OCI-LY3 (cell line): ENCODE measurements around the gene SLC12A6.

Source experiments
- H2AFZ ChIP-seq: fragments of 200-600, 300-600 bp; shearing (Covaris generic); 2 replicates; pipeline ENCODE4 v1.6.0; 2014; ENCODE audit warnings: antibody characterized with exemption, low read depth, low read length
- H3K27ac ChIP-seq: fragments of 200-600, 300-600 bp; sonication (generic); 2 replicates; pipeline ENCODE4 v1.5.1; 2014; ENCODE audit warnings: mild to moderate bottlenecking, low read length, moderate library complexity, mixed read lengths
- H3K27me3 ChIP-seq: fragments of 200-600, 300-600 bp; sonication (generic); 2 replicates; pipeline ENCODE4 v1.6.1; 2014; ENCODE audit warnings: low read depth, low read length, mixed read lengths
- H3K36me3 ChIP-seq: fragments of 200-600, 300-600 bp; sonication (generic); replicated peaks from 2 replicates; pipeline ENCODE3; 2014; ENCODE audit warnings: low read depth, low read length, mixed read lengths
- H3K4me1 ChIP-seq: fragments of 300-600, 200-600 bp; sonication (generic); 2 replicates; pipeline ENCODE4 v1.6.1; 2014; ENCODE audit warnings: low read length, mixed read lengths
- H3K4me2 ChIP-seq: fragments of 200-600, 300-600 bp; sonication (generic); 2 replicates; pipeline ENCODE4 v1.6.1; 2014; ENCODE audit warnings: low read length, mixed read lengths
- H3K4me3 ChIP-seq: fragments of 300-600, 200-600 bp; sonication (generic); 2 replicates; pipeline ENCODE4 v1.5.1; 2014; ENCODE audit warnings: antibody characterized with exemption, mild to moderate bottlenecking, low read length, moderate library complexity
- H3K79me2 ChIP-seq: fragments of 300-600, 200-600 bp; shearing (Covaris generic); 2 replicates; pipeline ENCODE4 v1.6.1; 2014; ENCODE audit warnings: mild to moderate bottlenecking, low read length, mixed read lengths
- H3K9ac ChIP-seq: fragments of 300-600, 200-600 bp; shearing (Covaris generic); 2 replicates; pipeline ENCODE4 v1.6.0; 2014; ENCODE audit warnings: mild to moderate bottlenecking, low read length, moderate library complexity
- H3K9me3 ChIP-seq: fragments of 200-600, 300-600 bp; shearing (Covaris generic); 2 replicates; pipeline ENCODE4 v1.6.1; 2014; ENCODE audit warnings: low read length, mixed read lengths; ENCODE audit not compliant: insufficient read depth
- H4K20me1 ChIP-seq: fragments of 200-600, 300-600 bp; sonication (generic); 2 replicates; pipeline ENCODE4 v1.6.1; 2016; ENCODE audit warnings: low read length, mixed read lengths; ENCODE audit not compliant: insufficient read depth
- EZH2phosphoT487 ChIP-seq: fragments of 200-600 bp; shearing (Covaris generic); IDR thresholded peaks from 2 replicates; pipeline ENCODE4 v1.6.1; 2018; ENCODE audit warnings: antibody characterized with exemption, mixed run types, low read depth
- TF ChIP-seq, protein P1 (sequence below): fragments of 200-600, 300-600 bp; sonication (generic); IDR thresholded peaks from 2 replicates; pipeline ENCODE4 v1.5.1; 2014; ENCODE audit warnings: antibody characterized with exemption, low read length, low read depth

Gene SLC12A6

DNA sequence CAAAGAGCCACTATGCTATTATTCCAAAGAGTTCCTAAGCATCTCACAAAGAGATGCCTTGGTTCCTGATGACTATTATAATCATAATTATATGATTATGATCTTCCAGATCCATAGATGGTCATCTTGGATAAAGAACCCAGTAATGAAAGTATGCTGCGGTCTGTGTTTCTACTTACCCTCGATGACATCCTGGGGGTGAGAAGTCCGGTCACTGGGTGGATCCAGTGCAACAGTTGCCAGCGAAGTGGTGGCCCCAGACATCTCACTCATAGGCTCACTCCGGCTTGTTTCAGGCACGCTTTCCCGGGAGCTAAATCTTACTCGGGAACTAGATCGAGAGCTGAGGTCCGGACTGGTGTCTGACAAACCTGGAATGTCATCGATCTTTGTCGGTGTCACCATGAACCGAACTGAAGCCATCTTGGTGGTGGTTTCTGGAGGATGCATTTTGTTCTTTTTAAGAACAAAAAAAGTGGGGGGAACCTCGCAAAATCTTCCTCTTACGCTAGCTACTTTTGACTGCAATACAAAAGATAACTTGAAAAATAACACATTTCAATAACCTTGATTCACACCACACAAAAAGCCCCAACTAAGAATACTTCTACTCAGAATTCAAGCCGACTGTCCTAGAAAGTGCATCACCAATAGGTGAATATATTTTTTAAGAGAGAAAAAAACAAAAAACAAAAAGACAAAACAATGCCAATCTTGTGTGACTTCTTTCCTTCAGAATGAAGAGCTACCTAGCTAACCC lies 1.2 kb downstream of the SLC12A6 start:
- no peak overlapping the region for H3K27ac ChIP-seq
- peaks cover 32% of the 10 kb centered on the region for H3K4me1 ChIP-seq
- H3K9ac ChIP-seq, result peak overlapping the region; percentile 72; the same call in 1 of the 2 replicates
- H4K20me1 ChIP-seq, result no peaks in the 10 kb centered on the region
- H3K4me2 ChIP-seq, result peak overlapping the region; percentile 91
- no peaks in the 10 kb centered on the region for H3K27me3 ChIP-seq
- no peaks in the 10 kb centered on the region for H3K9me3 ChIP-seq
- peaks cover 6% of the 10 kb centered on the region for H3K79me2 ChIP-seq
- peaks cover 13% of the 10 kb centered on the region for H3K36me3 ChIP-seq
- peak overlapping the region; percentile 88 for H3K4me3 ChIP-seq
- TF ChIP-seq, protein P1, sequence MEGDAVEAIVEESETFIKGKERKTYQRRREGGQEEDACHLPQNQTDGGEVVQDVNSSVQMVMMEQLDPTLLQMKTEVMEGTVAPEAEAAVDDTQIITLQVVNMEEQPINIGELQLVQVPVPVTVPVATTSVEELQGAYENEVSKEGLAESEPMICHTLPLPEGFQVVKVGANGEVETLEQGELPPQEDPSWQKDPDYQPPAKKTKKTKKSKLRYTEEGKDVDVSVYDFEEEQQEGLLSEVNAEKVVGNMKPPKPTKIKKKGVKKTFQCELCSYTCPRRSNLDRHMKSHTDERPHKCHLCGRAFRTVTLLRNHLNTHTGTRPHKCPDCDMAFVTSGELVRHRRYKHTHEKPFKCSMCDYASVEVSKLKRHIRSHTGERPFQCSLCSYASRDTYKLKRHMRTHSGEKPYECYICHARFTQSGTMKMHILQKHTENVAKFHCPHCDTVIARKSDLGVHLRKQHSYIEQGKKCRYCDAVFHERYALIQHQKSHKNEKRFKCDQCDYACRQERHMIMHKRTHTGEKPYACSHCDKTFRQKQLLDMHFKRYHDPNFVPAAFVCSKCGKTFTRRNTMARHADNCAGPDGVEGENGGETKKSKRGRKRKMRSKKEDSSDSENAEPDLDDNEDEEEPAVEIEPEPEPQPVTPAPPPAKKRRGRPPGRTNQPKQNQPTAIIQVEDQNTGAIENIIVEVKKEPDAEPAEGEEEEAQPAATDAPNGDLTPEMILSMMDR, result no peak
- no peak for TF ChIP-seq EZH2phosphoT487
- H2AFZ ChIP-seq, result no peak overlapping the region

DNA sequence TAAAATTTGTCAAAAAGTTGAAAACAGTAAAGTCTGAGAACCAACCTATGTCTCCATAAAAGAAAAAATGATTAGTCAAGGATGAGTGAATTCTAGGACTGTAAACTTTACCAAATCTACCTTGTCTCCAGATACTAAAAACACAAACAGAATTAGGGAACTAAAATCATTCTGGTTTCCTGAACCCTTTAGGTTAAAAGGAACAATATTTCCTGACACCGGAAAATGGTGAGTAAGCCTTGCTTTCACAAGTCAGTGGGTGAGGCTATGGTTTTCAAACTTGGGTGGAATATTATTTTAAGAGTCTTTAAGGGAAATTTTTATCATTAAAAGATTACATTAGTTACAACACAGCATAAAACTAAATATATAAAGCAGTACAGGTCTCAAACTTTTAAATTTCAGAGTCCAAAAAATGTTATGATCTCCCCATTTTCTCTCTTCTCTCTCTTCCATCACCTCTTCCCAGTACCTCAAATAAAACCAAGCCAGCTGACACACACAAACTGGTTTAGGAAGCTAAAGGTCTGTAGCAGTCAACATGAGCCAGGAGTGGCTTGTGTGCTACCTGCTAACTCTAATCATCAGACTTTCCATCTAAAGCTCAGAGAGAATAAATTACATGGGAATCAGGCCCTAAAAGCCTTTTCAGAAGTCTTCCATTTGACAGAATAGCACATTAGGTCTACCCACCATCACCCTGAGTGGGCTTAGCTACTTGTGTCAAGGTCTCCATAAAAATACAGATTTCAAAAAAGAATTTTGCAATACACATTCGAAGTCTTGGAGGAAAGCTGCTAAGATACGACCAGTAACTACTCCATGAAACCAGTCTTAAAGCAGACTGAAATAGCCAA lies 2.2 kb downstream of the SLC12A6 start:
- H3K27ac ChIP-seq, result peak overlapping the region; percentile 16; the same call in 1 of the 2 replicates
- peak overlapping the region; percentile 91 for H3K4me2 ChIP-seq
- H3K36me3 ChIP-seq, result peaks cover 9% of the 10 kb centered on the region
- H3K27me3 ChIP-seq, result no peaks in the 10 kb centered on the region
- H3K79me2 ChIP-seq, result no peaks in the 10 kb centered on the region
- no peaks in the 10 kb centered on the region for H3K9me3 ChIP-seq
- no peak for TF ChIP-seq EZH2phosphoT487
- TF ChIP-seq, protein P1, result no peak
- H3K4me3 ChIP-seq, result peak overlapping the region; percentile 19; the same call in 1 of the 2 replicates
- H3K9ac ChIP-seq, result no peak overlapping the region
- H3K4me1 ChIP-seq, result peaks cover 32% of the 10 kb centered on the region
- H4K20me1 ChIP-seq, result no peaks in the 10 kb centered on the region
- no peak overlapping the region for H2AFZ ChIP-seq

- Histone ChIP-seq H3K79me2 (no peaks in the 10 kb centered on the region), H3K27ac (no peak overlapping the region), H3K4me2 (peak overlapping the region; percentile 91), H3K4me1 (peaks cover 32% of the 10 kb centered on the region), H3K36me3 (peaks cover 4% of the 10 kb centered on the region), H2AFZ (no peak overlapping the region), H3K9me3 (no peaks in the 10 kb centered on the region), H3K27me3 (no peaks in the 10 kb centered on the region), H3K4me3 (peak overlapping the region; percentile 19; the same call in 1 of the 2 replicates), H3K9ac (no peak overlapping the region), H4K20me1 (no peaks in the 10 kb centered on the region)
- TF ChIP-seq, protein P1, result no peak
- no peak for TF ChIP-seq EZH2phosphoT487
These were observed 2.9 kb downstream of the SLC12A6 start for GRCh38 chr15:34334672-34335071.

DNA sequence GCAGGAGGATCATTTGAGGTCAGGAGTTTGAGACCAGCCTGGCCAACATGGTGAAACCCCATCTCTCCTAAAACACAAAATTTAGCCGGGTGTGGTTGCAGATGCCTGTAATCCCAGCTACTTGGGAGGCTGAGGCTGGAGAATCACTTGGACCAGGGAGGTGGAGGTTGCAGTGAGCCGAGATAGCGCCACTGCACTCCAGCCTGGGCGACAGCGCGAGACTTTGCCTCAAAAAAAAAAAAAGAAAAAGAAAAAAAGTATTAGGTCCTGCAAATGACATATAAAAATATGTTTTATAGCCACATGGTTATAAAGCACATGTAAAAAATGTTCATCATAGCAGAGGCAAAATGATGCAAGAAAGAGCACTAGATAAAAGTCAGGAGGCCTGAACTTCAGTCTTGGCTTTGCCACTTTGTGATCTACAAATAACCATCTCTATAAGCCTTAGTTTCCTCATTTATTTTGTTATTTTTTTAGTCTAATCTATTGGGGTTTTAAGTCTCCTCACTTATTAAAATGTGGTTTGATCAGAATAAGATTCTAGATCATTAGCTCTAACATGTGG lies 4.9 kb downstream of the SLC12A6 start:
- Histone ChIP-seq H3K27me3 (no peaks in the 10 kb centered on the region), H3K36me3 (no peaks in the 10 kb centered on the region), H3K4me3 (no peak overlapping the region), H3K9me3 (no peaks in the 10 kb centered on the region), H2AFZ (no peak overlapping the region), H4K20me1 (no peaks in the 10 kb centered on the region), H3K9ac (no peak overlapping the region), H3K27ac (no peak overlapping the region), H3K4me1 (peaks cover 32% of the 10 kb centered on the region), H3K4me2 (no peak overlapping the region), H3K79me2 (no peaks in the 10 kb centered on the region)
- TF ChIP-seq, protein P1, result no peak
- TF ChIP-seq EZH2phosphoT487, result no peak
